Smooth muscle cell (in vitro differentiated cells): ENCODE measurements around the gene MCM10. TPM values are rescaled to one million over a fixed set of nuclear protein-coding genes. Genes with fewer than 3 reads are reported as not detected.
"Not testable (repeated sequence)": the region's sequence is repeated elsewhere in the genome, so short reads cannot be mapped to it uniquely, and the experiment has no call there.

Experiments
- DNase-seq: peaks from one replicate; lab custom pipeline; 2025; ENCODE audit not compliant: unreplicated experiment; lab: John Stamatoyannopoulos, UW
- H2AFZ ChIP-seq: fragments of 200-600 bp; sonication (generic); 2 replicates; pipeline ENCODE4 v1.6.0; 2016; ENCODE audit warnings: antibody characterized with exemption, low read depth, mild to moderate bottlenecking
- H3F3A ChIP-seq: fragments of 200-600 bp; sonication (generic); 2 replicates; pipeline ENCODE4 v1.6.0; 2017; ENCODE audit warnings: antibody characterized with exemption, low read depth
- H3K27ac ChIP-seq: fragments of 200-600 bp; sonication (generic); 2 replicates; pipeline ENCODE4 v1.5.1; 2016; ENCODE audit warnings: low read depth, mild to moderate bottlenecking
- H3K27me3 ChIP-seq: fragments of 200-600 bp; sonication (generic); 2 replicates; pipeline ENCODE4 v1.6.1; 2016; ENCODE audit warnings: low read depth, mild to moderate bottlenecking
- H3K36me3 ChIP-seq: fragments of 200-600 bp; sonication (generic); 2 replicates; pipeline ENCODE4 v1.5.1; 2016; ENCODE audit warnings: low read depth
- H3K4me1 ChIP-seq: fragments of 200-600 bp; sonication (generic); 2 replicates; pipeline ENCODE4 v1.5.1; 2016; ENCODE audit warnings: low read depth
- H3K4me2 ChIP-seq: fragments of 200-600 bp; sonication (generic); 2 replicates; pipeline ENCODE4 v1.6.0; 2016; ENCODE audit warnings: mild to moderate bottlenecking
- H3K4me3 ChIP-seq: fragments of 200-600 bp; sonication (generic); 2 replicates; pipeline ENCODE4 v1.5.1; 2016; ENCODE audit warnings: mild to moderate bottlenecking
- H3K79me2 ChIP-seq: fragments of 200-600 bp; sonication (generic); 2 replicates; pipeline ENCODE4 v1.6.0; 2016; ENCODE audit warnings: low read depth, mild to moderate bottlenecking
- H3K9ac ChIP-seq: fragments of 200-600 bp; sonication (generic); 2 replicates; pipeline ENCODE4 v1.6.0; 2016; ENCODE audit warnings: low read depth
- H3K9me3 ChIP-seq: fragments of 200-600 bp; sonication (generic); replicated peaks from 2 replicates; pipeline ENCODE4 v1.5.1; 2016; ENCODE audit warnings: low read depth
- H4K20me1 ChIP-seq: fragments of 200-600 bp; sonication (generic); 2 replicates; pipeline ENCODE4 v1.6.0; 2016; ENCODE audit warnings: low read depth
- WGBS: methylation state at CpG from one replicate; pipeline ENCODE4 v1.1.7; 2016; ENCODE audit warnings: low lambda C conversion rate; 5-methylcytosine and 5-hydroxymethylcytosine counted together
- polyA plus RNA-seq: library from polyadenylated mRNA; unstranded; fragments of >200 nt; fragmentation: Nextera tagmentation; extraction: Ambion mirVana; gene quantifications from 2 replicates; pipeline ENCODE4 v1.2.1, GENCODE V29; 2016
- total RNA-seq: library from RNA; depleted of rRNA; stranded (reverse); fragments of >200 nt; gene quantifications from 2 replicates; pipeline ENCODE4 v1.2.3, GENCODE V29; 2014
- TF ChIP-seq, protein P1 (sequence below): fragments of 200-600 bp; sonication (generic); IDR thresholded peaks from 2 replicates; pipeline ENCODE4 v1.5.1; 2017; ENCODE audit warnings: borderline replicate concordance, mild to moderate bottlenecking, antibody characterized with exemption; ENCODE audit not compliant: insufficient read depth, poor library complexity, severe bottlenecking

MCM10 gene
- total and polyA plus RNA-seq, 2 experiments from 2014 or later, result 3.5 to 5.7 TPM

DNA sequence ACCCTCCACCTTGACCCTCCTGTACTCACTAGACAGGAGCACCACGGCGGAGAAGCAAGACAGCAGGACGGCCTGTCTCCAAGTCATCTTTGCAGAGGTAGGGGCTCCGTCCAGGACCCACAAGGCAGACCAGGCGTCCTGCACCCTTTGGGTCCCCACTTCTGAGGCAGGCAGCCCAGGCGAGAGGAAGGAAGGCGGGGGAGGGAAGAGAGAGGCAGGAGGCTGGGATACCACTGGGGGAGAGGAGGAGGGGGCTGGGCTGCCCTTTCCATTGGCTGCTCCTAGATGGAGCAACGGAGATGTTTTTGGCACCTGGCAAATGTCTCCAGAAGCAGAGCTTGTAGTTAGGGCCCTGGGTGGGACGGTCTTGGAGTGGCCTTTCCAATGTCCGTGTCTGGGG, 72.8 kb downstream of the MCM10 start, which contains the start of gene UCMA:
Gene UCMA (minus strand): TSS at position 203 of the 400 bp plus-strand sequence. CDS start 116 bp downstream, at position 87.
- TF ChIP-seq, protein P1, sequence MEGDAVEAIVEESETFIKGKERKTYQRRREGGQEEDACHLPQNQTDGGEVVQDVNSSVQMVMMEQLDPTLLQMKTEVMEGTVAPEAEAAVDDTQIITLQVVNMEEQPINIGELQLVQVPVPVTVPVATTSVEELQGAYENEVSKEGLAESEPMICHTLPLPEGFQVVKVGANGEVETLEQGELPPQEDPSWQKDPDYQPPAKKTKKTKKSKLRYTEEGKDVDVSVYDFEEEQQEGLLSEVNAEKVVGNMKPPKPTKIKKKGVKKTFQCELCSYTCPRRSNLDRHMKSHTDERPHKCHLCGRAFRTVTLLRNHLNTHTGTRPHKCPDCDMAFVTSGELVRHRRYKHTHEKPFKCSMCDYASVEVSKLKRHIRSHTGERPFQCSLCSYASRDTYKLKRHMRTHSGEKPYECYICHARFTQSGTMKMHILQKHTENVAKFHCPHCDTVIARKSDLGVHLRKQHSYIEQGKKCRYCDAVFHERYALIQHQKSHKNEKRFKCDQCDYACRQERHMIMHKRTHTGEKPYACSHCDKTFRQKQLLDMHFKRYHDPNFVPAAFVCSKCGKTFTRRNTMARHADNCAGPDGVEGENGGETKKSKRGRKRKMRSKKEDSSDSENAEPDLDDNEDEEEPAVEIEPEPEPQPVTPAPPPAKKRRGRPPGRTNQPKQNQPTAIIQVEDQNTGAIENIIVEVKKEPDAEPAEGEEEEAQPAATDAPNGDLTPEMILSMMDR, result no peak
- Histone ChIP-seq H2AFZ (no peak within 1 kb of the TSS), H3K79me2 (no peaks in the 10 kb centered on the region), H3K36me3 (no peaks in the 10 kb centered on the region), H3K4me2 (no peak within 1 kb of the TSS), H3K27ac (no peak within 1 kb of the TSS), H3K9me3 (no peaks in the 10 kb centered on the region), H3K9ac (no peak within 1 kb of the TSS), H3K4me3 (no peak within 1 kb of the TSS), H4K20me1 (no peaks in the 10 kb centered on the region), H3K4me1 (no peaks in the 10 kb centered on the region), H3F3A (no peaks in the 10 kb centered on the region), H3K27me3 (no peaks in the 10 kb centered on the region)
- DNase-seq, result no peak
- WGBS, result 82% methylated on average over 10 of the region's 10 CpGs

DNA sequence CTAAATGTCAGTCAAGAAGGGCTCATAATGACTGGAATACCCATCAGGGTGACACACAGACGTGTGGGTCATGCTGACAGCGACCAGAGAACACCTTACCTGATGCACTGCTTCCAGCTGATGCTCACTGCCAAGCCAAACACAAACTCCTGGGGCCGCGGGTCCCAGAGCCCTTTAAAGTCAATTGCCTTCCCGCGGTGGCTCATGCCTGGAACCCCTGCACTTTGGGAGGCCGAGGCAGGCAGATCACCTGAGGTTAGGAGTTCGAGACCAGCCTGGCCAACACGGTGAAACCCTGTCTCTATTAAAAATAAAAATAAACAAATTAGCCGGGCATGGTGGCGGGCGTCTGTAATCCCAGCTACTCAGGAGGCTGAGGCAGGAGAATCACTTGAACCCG, 73.4 kb downstream of the MCM10 start:
- H3K27me3 ChIP-seq, H3F3A ChIP-seq, H3K9ac ChIP-seq, H4K20me1 ChIP-seq, DNase-seq, H3K4me3 ChIP-seq, H3K79me2 ChIP-seq, H3K4me1 ChIP-seq, H3K9me3 ChIP-seq, H2AFZ ChIP-seq, H3K36me3 ChIP-seq, H3K27ac ChIP-seq, H3K4me2 ChIP-seq: not testable (repeated sequence)
- WGBS, result 94% methylated on average over 13 of the region's 13 CpGs

DNA sequence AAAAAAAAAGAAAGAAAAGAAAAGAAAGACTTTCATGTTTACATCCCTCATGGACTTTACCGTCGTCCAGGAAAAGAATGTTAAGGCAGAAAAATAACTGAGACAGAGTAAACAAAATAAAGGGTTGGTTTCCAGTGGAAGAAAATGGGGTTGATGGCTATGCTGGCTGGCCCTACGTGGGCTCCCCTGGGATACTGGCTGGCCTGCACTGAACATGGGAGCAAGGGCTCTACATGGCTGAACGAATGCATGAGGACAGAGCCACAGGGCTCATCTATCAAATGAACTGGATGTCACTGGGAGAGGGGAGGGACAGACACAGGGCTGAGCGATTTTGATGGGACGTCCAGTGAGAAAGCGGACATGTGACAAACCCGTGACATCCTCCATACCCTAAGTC, 75.3 kb downstream of the MCM10 start:
- Histone ChIP-seq H3F3A (no peaks in the 10 kb centered on the region), H3K9me3 (no peaks in the 10 kb centered on the region), H3K36me3 (no peaks in the 10 kb centered on the region), H3K79me2 (no peaks in the 10 kb centered on the region), H3K27ac (no peak overlapping the region), H3K4me3 (no peak overlapping the region), H3K4me2 (no peak overlapping the region), H3K9ac (no peak overlapping the region), H2AFZ (no peak overlapping the region), H3K27me3 (no peaks in the 10 kb centered on the region), H4K20me1 (no peaks in the 10 kb centered on the region), H3K4me1 (no peaks in the 10 kb centered on the region)
- no peak for DNase-seq
- TF ChIP-seq, protein P1, result no peak
- 90% methylated on average over 8 of the region's 8 CpGs for WGBS

DNA sequence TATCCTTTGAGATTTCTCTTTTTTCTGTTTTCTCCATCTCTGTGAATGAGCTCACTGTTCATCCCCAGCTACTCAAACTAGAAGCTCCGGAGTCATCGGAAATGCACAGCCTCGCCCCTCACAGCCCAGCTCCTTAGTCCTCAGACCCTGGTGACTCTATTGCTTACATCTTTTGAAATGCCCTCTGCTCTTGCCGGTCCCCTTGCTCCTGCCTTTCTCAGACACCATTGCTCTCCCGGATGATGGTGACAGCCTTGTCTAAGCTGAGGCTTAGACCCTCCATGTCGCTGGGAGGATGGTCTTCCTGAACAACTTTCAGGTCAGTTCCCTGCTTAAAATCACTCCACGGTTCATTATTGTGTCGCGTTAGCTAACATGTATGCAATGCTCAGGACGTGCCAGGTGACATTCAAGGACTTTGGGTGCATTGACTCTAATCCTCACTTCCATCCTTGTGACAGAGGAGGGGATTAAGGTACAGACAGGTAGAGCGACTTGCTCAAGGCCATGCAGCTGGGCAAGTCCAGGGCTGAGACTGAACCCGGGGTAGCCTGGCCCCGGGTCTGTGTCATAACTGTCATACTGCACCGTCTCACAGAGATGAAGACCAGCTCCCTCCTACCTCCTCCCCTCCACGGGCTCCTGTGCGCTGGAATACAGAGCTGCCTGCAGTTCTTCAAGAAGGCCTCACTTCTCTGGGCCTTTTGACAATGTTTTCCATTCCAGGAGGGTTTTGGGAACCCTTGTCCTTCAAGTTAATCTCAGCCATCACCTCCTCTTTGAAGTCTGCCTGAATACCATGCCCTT, 77.1 kb downstream of the MCM10 start:
- no peak overlapping the region for H2AFZ ChIP-seq
- H3K4me3 ChIP-seq, result no peak overlapping the region
- no peaks in the 10 kb centered on the region for H3K27me3 ChIP-seq
- H3K79me2 ChIP-seq, result no peaks in the 10 kb centered on the region
- no peak for DNase-seq
- H3K4me1 ChIP-seq, result no peaks in the 10 kb centered on the region
- H3K27ac ChIP-seq, result no peak overlapping the region
- no peaks in the 10 kb centered on the region for H4K20me1 ChIP-seq
- no peak overlapping the region for H3K4me2 ChIP-seq
- no peak overlapping the region for H3K9ac ChIP-seq
- 92% methylated on average over 16 of the region's 16 CpGs for WGBS
- no peaks in the 10 kb centered on the region for H3K36me3 ChIP-seq
- no peaks in the 10 kb centered on the region for H3K9me3 ChIP-seq
- no peaks in the 10 kb centered on the region for H3F3A ChIP-seq
- TF ChIP-seq, protein P1, result no peak
